Hepatic stellate cell (primary cell): Measurements from ENCODE around the gene COQ2.
"Not testable (repeated sequence)": the region's sequence is repeated elsewhere in the genome, so short reads cannot be mapped to it uniquely, and the experiment has no call there.

Experiments
- DNase-seq: peaks from one replicate; pipeline ENCODE4 v3.0.0; 2011; ENCODE audit warnings: low spot score

The COQ2 gene

GRCh38 chr4:83284193-83285054, at the start of gene COQ2:
COQ2 (minus strand) TSS chr4:83284798; CDS start chr4:83284764, 34 bp downstream.
- peak; percentile 95 for DNase-seq

GRCh38 chr4:83331956-83332355, 47.4 kb upstream of the COQ2 start:
- no peak for DNase-seq

- no peak for DNase-seq
These were observed 45.0 kb upstream of the COQ2 start for GRCh38 chr4:83329521-83330110.

- DNase-seq = no peak
These were observed 44.1 kb upstream of the COQ2 start for GRCh38 chr4:83328521-83329187.

GRCh38 chr4:83326546-83326945, 41.9 kb upstream of the COQ2 start:
- no peak for DNase-seq

- not testable (repeated sequence) for DNase-seq
These were observed 40.7 kb upstream of the COQ2 start for GRCh38 chr4:83325306-83325705.

GRCh38 chr4:83323136-83323535, 38.5 kb upstream of the COQ2 start:
- DNase-seq = no peak

- DNase-seq = no peak
These were observed 36.0 kb upstream of the COQ2 start for GRCh38 chr4:83320548-83320947.

- DNase-seq = no peak
These were observed 34.1 kb upstream of the COQ2 start for GRCh38 chr4:83318666-83319065.

GRCh38 chr4:83317671-83318070, 33.1 kb upstream of the COQ2 start:
- DNase-seq = no peak

- no peak for DNase-seq
These were observed 32.0 kb upstream of the COQ2 start for GRCh38 chr4:83316459-83317165.

GRCh38 chr4:83315341-83315870, 30.8 kb upstream of the COQ2 start:
- DNase-seq = no peak

GRCh38 chr4:83308672-83309071, 24.1 kb upstream of the COQ2 start:
- DNase-seq = no peak

GRCh38 chr4:83307920-83308319, 23.3 kb upstream of the COQ2 start:
- no peak for DNase-seq

GRCh38 chr4:83305187-83305586, 20.6 kb upstream of the COQ2 start:
- no peak for DNase-seq

- no peak for DNase-seq
These were observed 13.1 kb upstream of the COQ2 start for GRCh38 chr4:83297548-83298260.

GRCh38 chr4:83293305-83294046, 8.9 kb upstream of the COQ2 start:
- DNase-seq = no peak

GRCh38 chr4:83290059-83290774, 5.6 kb upstream of the COQ2 start:
- not testable (repeated sequence) for DNase-seq

GRCh38 chr4:83288381-83288780, 3.8 kb upstream of the COQ2 start:
- DNase-seq = not testable (repeated sequence)

- DNase-seq = peak; percentile 23
These were observed 433 bp upstream of the COQ2 start for GRCh38 chr4:83285055-83285407.
